HG03139 (cell line): Measurements from ENCODE around the gene SORCS1.

Experiments
- ATAC-seq: cut with Tn5 transposase; IDR thresholded peaks from one replicate; pipeline ENCODE4 v1.9.1; 2021; ENCODE audit not compliant: unreplicated experiment

SORCS1 gene

DNA sequence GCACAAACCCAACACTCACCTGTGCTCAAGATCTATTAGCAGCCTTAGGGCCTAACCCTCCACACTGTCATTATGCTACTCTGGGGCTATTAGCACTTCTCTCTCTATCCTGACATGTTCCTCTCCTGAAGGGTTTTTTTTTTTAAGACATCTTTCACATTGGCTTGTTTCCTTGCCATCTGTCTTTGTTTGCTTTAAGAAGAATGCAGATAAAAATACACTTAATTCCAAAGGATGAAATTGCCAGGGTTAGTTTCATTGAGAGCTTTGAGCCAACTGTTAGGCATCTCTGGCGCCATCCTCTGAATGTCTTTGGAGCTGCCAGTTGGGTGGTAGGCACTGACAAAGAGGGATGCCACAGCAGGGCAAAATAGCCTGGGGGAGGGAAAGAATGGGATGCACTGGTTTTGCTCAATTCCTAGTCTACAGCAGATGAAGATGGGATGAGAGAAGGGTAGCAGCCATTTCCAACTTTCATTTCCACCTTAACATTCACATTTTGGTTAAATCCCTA, 399.2 kb downstream of the SORCS1 start:
- ATAC-seq: no peak

DNA sequence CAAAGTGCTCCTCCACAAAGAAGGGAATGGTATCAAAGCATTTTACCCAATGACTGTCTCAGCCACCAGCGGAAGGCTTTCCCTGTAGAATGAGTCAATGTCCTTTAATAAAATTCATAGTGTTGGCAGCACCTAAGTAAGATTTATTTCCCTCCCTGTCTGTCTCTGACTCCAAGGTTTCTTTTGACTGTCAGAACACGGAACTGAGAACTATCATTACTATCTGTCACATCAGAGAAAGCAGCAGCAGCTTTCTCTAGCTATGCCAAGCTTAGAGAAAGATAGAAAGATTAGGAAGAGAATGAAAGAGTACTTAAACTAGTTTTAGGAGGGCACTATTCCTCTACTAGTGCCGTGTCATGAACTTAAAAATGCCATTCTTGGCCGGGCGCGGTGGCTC, 400.1 kb downstream of the SORCS1 start:
- no peak for ATAC-seq

DNA sequence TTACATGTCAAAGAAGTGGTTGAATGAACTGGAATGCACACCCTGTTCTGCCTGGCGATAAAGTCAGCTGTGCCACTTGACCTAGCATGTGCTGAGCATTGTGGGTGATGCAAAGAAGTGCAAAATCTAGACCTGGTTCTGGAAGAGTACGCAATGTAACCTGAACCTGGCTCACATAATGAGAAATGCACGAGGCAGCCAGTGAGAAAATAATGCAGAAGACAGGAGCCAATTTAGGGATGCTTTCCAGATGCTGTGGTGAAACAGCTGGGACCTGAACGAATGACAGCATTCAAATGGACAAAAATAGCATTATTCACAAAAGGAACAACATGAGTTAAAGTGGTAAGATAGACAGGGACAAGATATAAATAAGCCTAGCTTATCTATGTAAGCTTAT, 402.6 kb downstream of the SORCS1 start:
- no peak for ATAC-seq

DNA sequence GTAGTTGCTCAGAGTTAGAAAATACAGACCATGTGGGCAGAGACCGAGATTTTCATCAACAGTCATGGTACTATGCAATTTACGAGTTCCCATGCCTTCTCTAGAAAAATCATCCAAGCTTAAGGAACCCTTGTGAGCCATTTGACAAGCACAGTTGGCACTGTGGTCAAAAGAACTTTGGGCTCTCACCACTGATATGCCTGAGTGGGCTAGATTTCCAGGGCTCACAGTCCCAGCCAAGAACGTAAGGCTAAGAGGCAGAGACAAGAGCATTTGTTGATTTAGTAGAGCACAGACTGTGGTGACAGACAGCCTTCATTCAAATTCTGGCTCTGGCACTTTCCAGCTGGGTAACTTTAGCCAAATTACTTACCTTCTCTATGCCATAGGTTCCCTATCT, 407.0 kb downstream of the SORCS1 start:
- ATAC-seq: no peak

DNA sequence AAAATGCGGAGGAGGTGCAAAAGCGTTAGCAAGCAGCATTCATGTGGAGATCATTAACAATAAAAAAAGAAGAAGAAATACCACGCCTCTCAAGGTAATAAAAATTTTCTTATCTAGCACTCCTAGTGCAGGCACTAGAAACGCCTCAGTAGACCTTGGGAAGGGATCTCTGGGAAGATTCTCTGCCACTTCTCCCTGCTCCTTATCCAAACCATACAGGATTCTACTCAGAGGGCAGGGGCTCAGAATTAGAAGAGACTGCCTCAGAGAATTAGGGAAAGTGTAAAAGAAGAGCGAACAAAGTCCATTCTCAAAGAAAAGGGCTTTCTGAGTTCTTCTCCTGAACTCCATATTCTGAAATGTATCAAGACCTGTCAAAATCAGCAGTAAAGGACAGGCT, 413.4 kb downstream of the SORCS1 start:
- no peak for ATAC-seq

DNA sequence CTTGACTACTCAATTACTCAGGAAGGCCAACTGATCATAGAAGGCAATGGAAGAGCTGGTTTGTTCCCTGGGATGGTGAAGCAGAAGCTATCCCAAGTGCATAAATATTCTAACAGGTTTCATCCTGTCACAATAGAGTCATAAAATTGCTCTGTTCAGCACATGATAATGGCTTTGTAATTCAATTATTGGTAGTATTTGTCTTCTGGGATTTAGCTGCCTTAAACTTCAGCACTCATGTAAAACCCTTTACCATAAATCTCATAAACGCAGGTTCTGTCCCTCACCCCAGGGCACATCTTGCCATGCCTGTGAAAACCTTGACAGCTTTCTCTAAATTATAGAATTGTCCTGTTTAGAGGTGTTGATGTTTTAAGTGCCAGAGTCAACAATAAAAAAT, 417.6 kb downstream of the SORCS1 start:
- ATAC-seq: no peak

DNA sequence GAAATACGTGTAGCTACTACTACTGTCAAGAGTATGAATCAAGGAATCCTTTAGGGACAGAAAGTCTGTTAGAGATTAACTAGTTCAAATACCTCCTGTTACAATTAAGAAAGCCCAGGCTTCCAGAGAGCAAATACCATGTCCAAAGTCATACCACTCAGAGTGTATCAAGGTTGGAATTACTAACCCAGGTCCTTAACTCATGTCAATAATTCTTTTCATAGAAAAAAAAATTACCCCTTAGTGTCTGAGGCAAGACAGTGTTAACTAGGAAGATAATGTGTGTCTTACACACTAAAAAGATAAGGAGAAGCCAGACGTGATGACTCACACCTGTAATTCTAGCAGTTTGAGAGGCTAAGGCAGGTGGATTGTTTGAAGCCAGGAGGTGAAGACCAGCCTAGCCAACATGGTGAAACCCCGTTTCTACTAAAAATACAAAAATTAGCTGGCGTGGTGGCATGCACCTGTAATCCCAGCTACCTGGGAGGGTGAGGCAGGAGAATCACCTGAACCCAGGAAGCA, 423.4 kb downstream of the SORCS1 start:
- ATAC-seq: no peak

DNA sequence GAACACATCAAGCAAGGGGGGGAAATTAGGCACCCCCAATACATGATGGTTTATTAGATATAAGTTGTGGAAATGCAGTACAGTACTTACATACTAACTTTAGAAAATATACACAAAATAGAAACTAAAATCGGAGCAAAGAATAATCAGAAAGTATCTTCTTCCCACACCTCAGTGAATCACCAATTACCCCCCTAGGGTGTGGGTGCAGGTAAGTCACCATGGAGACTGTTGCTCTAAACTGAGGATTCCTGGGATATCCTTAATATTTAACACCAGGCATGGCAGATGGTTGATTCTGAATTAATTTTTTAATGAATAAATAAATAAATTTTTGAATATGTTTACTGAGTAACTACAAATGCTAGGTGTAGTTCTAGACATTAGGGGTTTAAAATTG, 424.4 kb downstream of the SORCS1 start:
- no peak for ATAC-seq

DNA sequence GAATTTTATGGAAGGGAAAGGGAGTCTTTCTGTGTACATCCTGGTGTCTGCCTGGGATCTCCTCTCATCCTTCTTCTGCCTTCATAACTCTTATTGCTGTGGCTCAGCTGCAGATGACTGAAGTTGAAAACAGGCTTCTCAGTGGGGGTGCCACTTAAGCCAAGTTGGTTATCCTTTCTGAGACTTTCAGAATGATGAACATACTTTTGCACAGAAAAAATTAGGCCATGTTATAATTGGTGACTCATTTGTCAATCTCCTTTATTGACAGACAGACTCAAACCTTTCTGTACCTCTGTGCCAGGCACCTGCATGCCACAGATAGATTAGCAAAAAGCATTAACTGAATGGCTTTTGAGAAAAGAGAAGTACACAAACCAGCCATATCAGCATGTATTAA, 430.3 kb downstream of the SORCS1 start:
- no peak for ATAC-seq

DNA sequence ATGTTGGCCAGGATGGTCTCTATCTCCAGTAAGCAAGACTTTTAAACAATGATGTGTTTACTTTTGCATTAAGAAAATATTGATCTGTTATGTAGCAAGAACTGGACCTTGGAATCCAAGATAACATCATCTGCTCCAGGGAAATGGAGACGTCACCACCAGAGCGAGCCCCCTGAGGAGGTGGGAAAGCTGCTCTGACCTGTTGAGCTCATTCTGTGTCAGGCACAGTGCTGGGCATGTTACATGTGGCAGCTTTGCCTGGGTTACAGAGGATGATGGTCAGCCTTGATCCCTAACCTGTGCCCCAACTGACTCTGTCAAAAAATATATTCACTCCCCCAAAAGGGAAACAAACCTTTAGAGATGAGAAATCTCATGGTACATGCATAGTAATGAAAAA, 436.3 kb downstream of the SORCS1 start:
- ATAC-seq: no peak

DNA sequence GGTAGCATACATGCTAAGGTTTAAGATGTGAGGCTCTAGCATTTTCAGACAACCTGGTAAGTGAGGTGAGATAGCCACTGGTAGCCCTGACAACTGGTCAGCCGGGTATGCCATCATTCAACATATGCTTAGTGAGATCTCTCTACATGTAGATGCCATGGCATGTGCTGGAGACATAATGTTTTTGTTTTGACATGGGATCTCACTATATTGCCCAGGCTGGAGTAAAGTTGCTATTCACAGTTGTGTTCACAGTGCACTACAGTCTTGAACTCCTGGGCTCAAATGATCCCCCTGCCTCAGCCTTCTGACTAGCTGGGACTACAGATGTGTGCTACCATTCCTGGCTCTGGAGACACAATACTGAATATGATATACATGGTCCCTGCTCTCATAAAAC, 437.3 kb downstream of the SORCS1 start:
- ATAC-seq: no peak

DNA sequence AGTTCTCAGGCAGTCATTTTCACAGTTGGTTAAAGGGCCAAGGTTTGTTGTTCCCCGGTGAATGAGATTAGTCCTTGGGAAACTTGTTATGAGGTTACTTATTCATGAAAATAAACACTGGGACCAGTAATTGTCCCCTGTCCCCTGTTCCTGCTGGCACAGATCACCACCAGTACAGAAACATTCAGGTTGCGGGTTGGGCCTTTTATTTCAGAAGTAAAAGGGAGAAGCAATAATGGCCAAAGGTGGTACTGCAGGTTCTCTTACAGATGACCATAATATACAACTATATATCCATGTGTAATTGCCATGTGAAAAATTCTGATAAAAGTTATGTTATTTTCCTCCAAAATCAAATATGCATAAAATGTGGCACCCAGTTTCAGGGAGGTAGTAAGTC, 442.0 kb downstream of the SORCS1 start:
- no peak for ATAC-seq

DNA sequence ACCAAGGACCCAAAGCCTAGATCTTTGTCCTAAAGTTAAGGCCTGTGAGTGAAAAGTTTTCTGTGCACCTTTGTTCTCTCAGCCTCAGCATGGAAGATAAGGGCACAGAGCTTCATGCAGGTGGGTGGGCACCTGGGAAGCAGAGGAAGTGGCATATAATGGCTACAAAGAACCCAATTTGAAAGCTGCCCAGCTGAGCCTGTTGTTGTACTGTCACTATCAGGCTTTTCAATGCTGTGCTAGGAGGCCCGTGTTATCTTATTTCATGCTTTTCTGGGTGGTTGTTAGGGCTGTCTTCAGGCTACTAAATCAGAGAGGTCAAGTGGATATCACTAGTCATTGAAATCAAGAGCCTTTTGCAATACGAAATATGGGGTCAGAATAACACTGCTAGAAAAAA, 443.8 kb downstream of the SORCS1 start:
- ATAC-seq: no peak

DNA sequence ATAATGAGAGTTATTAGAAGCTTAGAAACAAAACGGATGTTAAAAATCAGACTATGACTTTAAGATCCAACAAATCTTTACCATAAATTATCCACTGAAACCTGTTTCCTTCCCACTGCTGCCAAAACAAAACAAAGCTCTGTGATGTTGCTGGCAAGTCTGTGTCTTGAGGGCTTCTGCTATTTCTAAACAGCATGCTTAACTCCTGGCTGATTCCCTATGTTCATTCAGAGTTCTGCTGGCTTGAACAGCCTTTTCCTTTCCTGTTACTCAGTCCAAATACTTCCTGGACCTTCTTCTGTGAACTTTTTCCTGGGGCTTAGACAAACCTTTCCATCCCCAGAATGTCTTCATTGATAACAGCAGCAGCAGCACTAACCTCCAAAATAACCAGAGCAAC, 448.1 kb downstream of the SORCS1 start:
- no peak for ATAC-seq

DNA sequence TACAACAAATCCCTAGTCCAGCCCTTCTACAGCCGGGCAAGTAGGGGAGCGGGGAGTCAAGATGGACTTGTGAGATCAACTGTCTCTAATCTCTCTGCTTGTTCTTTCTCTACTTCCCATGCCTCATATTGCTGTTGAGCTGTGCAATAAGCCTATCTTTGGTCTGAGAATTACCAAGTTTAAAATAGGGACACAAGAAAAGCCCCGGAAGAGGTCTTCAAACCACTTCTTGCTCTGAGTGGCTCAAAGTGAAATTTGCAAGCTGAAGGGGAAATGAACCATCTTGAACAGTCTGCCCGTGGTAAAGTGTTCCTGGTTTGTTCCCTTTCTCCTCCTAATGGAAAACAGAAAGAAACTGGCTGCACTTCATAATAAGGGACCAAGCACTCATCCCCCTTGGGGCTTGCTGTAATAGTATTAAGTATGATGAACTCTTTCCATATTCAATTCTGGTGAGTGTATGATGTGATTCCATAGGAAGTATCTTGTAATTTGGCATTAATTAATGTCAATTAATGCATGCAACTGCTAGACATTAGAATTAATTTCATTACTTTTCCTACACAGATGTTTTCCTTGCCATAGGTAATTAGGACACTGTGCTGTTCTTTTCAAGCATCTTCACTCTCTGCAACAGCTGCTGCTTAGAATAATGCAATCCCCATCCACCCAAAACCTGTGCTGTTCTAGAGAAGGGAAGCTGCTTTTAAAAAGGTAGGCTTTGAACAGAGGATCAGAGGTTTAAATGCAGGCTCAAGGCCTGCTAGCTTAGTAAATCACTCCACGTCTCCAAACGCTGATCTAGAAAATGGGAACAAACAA, 449.6 kb downstream of the SORCS1 start:
- ATAC-seq: no peak

DNA sequence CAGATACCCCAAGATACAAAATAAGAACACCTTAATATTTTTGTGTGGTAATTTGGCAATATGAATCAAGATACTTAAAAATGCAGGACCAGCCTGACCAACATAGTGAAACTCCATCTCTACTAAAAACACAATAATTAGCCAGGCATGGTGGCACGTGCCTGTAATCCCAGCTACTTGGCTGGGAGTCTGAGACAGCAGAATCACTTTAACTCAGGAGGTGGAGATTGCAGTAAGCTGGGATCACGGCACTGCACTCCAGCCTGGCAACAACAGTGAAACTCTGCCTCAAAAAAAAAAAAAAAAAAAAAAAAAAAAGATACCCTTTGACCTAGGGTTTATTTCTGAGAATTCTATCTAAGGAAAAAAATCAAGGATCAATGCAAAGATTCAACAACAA, 450.7 kb downstream of the SORCS1 start:
- ATAC-seq: no peak

DNA sequence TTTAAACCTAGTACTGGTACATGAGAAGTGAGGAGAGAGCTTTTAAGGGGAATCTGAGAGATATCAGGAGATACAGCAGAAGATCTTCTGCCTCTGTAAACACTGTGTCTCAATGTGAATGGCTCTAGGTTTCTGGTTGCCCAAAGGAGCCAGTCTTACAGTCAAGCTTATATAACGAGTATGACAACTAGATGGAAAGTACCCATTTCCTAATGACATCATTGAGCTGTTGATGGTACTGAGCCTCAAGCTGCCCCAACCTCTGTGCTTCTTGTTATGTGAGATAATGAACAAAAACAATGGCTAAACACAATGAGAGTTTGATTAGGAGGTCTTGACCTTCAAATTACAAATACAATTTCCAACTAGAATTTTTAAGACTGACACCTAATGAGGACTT, 451.5 kb downstream of the SORCS1 start:
- no peak for ATAC-seq

DNA sequence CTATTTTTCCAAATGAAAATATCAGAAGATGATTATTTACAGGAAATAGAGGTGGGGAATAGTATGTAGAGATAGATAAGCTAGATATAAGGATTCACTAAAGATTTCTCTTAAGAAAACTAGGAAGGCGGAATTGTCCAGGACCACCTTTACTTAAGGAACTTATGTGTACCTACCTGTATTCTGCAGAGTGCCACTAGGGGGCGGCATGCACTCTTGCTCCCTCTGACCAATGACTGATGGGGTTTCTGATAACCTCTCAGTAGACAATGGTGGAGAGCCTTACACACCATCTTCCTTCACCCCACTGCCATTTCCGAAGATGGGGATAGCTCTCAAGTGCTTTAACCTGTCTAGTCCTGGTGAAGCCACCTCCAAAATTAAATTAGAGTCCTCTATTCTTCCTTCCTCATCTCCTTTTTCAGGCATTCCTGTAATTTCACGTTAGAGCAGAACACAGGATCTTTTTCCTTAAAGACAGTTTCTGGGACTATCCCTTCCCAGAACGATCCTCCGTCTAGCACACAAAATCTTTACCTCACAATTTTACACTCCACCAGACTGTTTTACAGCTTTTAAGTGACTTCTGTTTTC, 453.1 kb downstream of the SORCS1 start:
- ATAC-seq: peak; percentile 86

DNA sequence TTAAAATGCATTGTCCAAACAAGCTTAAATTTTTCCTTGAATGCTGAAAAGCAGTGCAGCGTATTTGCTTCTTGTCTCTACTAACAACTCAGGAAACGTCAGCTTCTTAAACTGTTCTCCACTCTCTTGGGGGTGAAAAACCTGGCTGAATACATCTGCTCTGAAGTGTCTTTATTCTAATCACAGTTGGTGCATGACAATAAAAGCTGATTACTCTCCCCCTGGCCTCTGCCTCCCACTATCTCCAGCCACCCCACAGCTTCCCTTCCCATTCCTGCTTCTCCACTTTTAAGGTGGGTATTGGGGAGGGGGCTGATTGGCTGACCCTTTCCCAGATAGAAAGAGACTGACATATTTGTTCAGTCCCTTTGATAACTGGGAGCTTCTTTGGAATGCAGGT, 456.0 kb downstream of the SORCS1 start:
- no peak for ATAC-seq

DNA sequence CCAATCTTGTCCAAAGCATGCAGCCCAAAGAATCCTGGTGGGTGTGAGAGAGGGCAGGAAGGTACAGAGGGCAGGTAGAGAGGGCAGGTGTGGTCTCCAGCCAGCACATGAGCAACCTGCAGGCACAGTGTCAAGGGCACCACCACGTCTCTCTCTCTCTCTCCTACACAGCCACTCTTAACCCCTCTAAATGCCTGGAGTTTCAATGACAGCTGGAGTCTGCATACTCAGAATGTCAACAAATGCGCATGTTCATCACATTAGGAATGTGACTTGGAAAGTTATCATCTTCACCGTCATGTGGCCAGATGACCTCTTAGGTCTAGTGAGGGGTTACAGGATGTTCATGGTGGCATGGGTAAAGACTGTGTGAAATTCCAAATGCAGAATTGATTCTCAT, 456.8 kb downstream of the SORCS1 start:
- no peak for ATAC-seq

DNA sequence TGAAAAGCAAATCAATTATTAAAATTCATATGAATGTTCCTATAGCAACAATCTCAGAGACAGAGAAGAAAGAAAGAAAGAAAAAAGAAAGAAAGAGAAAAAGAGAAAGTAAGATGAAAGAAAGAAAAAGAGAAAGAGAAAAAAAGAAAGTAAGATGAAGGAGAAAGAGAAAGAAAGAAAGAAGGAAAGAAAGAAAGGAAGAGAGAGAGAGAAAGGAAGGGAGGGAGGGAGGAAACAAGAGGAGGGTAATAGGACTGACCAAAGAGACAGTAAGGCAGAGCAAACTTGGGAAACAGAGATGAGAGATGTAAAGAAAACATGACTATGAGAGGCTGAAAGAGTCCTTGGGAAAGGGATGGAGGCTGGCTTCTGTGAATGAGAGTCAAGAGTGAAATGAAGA, 458.4 kb downstream of the SORCS1 start:
- ATAC-seq: no peak

DNA sequence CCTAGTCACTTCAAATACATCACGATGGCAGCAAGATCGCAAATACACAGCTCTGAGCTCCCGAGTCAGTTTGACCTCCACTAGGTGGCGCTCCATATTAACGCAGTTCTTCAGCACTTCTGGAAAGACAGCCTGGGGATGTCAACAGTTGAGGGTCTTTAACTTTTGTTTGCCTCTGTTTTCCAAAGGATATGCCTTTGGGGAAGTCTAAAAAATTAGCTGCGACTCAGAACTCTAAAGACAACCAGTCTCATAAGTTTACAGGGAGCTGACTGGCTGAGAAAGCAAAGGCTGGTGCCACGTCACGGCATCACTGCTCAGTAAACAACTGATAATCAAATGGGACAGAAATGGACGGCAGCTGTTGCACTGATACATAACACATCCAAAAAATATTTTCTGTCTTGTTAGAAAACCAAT, 458.8 kb downstream of the SORCS1 start:
- ATAC-seq: peak; percentile 77
